Measurements from ENCODE around the gene CDY2B. TPM values are rescaled to one million over a fixed set of nuclear protein-coding genes. Genes with fewer than 3 reads are reported as not detected.
"Not testable (repeated sequence)": the region's sequence is repeated elsewhere in the genome, so short reads cannot be mapped to it uniquely, and the experiment has no call there.

Gene CDY2B
- total RNA-seq, 1 experiment from 2014 or later, result not detected

DNA sequence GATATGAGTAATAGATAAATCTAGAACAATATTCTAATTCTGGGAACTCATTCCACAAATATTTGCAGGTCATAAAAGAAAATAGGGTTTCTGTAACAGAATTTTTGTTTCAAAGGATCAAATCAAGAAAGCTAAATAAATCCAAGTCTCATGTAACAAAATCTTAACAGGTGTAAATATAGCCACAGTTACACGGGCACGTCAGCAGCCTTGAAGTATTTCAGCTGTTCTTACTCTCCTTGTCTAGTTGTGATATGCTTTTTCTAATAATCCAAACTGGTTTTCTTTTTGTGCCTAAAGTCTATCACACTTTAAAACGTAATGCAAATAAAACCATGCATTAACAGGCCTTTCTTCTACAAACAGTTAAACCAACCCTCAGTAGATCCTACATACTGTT is 9.3 kb downstream of the CDY2B start:
- CTCF ChIA-PET; BruUV-seq (replicated peaks); ATAC-seq: not testable (repeated sequence)

DNA sequence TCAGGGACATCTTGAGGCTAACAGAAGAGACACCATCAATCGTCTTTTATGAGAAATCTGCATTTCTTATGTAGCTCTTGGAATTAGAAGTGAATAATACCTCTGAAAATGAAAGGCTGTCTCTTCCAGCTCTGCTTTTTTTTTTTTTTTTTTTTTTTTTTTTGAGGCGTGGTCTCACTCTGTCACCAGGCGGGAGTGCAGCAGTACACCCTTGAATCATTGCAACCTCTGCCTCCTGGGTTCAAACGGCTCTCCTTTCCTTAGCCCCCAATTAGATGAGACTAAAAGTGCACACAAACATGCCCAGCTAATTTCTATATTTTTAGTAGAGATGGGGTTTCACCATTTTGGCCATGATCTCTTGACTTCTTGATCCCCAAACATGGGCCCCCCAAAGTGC is 12.2 kb downstream of the CDY2B start:
- DNase-seq (ENCODE audit: low read depth, low spot score); H3K4me3 ChIP-seq (ENCODE audit: low read depth in 2 of 2, low read length in 2 of 2); H3K27ac ChIP-seq (ENCODE audit: low read length); ATAC-seq; in situ Hi-C loops (cut with HindIII; ENCODE audit: low pct_unique_long_range_greater_than_20kb, low sequenced_read_pairs); CTCF ChIA-PET; intact Hi-C loops (cut with micrococcal nuclease; ENCODE audit: unreplicated experiment); BruUV-seq (replicated peaks); H3K36me3 ChIP-seq (ENCODE audit: control insufficient read depth, insufficient read depth, low read length); POLR2A ChIA-PET; H3K4me1 ChIP-seq (ENCODE audit: control insufficient read depth, insufficient read depth, low read length); H3K27me3 ChIP-seq (ENCODE audit: control insufficient read depth, insufficient read depth, low read length); H3K9me3 ChIP-seq (ENCODE audit: control insufficient read depth, insufficient read depth, low read depth, low read length): not testable (repeated sequence)

More for the DNA sequence above, 9.3 kb downstream of the CDY2B start:
- H3K36me3 ChIP-seq (ENCODE audit: control insufficient read depth, insufficient read depth, low read length); H3K27me3 ChIP-seq (ENCODE audit: control insufficient read depth, insufficient read depth, low read length); H3K4me1 ChIP-seq (ENCODE audit: control insufficient read depth, insufficient read depth, low read length); H3K9me3 ChIP-seq (ENCODE audit: control insufficient read depth, insufficient read depth, low read depth, low read length); H3K4me3 ChIP-seq (ENCODE audit: low read depth in 2 of 2, low read length in 2 of 2); POLR2A ChIA-PET; H3K27ac ChIP-seq (ENCODE audit: low read length); DNase-seq (ENCODE audit: low read depth, low spot score); intact Hi-C loops (cut with micrococcal nuclease; ENCODE audit: unreplicated experiment); in situ Hi-C loops (cut with HindIII; ENCODE audit: low pct_unique_long_range_greater_than_20kb, low sequenced_read_pairs): not testable (repeated sequence)

DNA sequence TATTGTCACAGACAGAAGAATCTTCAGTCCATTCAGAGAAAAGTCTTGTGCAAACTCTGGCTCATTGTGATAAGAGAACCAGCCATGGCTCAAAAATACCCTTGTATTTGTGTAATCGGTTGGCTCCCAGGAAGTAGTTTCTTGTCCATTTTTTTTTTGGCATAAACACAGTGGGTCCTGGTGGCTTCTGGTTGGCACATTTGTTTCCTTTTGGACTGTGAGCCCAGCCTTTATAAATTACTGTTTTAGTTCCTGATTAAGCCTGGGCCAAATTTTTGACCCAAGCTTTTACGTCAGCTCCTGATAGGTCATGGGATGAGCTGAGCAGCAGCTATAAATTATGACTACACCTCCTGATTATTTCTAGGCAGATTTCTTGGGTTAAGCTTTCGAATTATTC is 19.4 kb downstream of the CDY2B start:
- POLR2A ChIA-PET; H3K27ac ChIP-seq (ENCODE audit: low read length); BruUV-seq (replicated peaks); DNase-seq (ENCODE audit: low read depth, low spot score); H3K27me3 ChIP-seq (ENCODE audit: control insufficient read depth, insufficient read depth, low read length); CTCF ChIA-PET; H3K9me3 ChIP-seq (ENCODE audit: control insufficient read depth, insufficient read depth, low read depth, low read length); in situ Hi-C loops (cut with HindIII; ENCODE audit: low pct_unique_long_range_greater_than_20kb, low sequenced_read_pairs); H3K4me1 ChIP-seq (ENCODE audit: control insufficient read depth, insufficient read depth, low read length); H3K36me3 ChIP-seq (ENCODE audit: control insufficient read depth, insufficient read depth, low read length); ATAC-seq; H3K4me3 ChIP-seq (ENCODE audit: low read depth in 2 of 2, low read length in 2 of 2); intact Hi-C loops (cut with micrococcal nuclease; ENCODE audit: unreplicated experiment): not testable (repeated sequence)

DNA sequence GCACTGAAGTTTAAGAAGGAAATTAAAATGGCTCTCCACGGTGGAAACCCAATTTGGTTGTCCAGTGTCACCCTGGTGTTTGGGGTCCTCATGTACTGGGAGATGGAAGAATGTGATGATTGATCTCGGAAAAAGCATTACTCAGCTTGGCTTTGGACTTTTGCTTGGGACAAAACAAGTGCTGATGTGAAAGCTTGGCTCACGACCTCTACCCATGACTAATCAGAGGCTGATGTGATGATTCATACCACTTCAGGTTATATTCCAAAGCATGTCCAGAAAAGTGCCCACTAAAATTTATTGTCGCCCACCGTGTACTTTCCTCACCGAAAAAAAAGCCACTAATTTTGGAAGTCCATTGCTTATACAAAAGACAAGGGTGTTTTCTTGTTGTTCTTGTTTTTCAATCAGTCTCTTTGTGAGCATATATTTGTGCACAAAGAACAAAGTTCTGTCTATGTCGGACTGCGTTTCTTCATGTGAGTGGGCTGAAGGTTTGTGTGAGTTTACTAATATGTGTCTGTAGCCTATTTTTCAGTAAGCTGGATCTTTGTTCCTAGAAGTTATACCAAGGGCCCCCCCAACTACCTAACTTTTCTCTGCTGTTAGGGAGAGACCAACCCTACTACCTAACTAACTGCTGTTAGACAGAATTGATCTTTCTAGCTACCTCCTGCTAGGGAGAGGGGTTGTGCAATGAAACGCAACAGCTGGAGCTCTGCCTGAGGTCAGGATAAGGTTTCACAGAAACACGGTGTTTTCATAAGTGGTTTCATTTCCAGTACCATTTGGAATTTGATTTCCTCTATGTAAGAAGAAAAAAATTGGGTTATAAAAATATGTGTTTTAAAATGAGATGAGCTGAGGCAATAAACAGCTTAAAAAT is 22.8 kb downstream of the CDY2B start:
- DNase-seq (ENCODE audit: low read depth, low spot score); BruUV-seq (replicated peaks); H3K27me3 ChIP-seq (ENCODE audit: control insufficient read depth, insufficient read depth, low read length); H3K4me1 ChIP-seq (ENCODE audit: control insufficient read depth, insufficient read depth, low read length); ATAC-seq; in situ Hi-C loops (cut with HindIII; ENCODE audit: low pct_unique_long_range_greater_than_20kb, low sequenced_read_pairs); POLR2A ChIA-PET; CTCF ChIA-PET; intact Hi-C loops (cut with micrococcal nuclease; ENCODE audit: unreplicated experiment); H3K4me3 ChIP-seq (ENCODE audit: low read depth in 2 of 2, low read length in 2 of 2); H3K27ac ChIP-seq (ENCODE audit: low read length); H3K9me3 ChIP-seq (ENCODE audit: control insufficient read depth, insufficient read depth, low read depth, low read length); H3K36me3 ChIP-seq (ENCODE audit: control insufficient read depth, insufficient read depth, low read length): not testable (repeated sequence)

DNA sequence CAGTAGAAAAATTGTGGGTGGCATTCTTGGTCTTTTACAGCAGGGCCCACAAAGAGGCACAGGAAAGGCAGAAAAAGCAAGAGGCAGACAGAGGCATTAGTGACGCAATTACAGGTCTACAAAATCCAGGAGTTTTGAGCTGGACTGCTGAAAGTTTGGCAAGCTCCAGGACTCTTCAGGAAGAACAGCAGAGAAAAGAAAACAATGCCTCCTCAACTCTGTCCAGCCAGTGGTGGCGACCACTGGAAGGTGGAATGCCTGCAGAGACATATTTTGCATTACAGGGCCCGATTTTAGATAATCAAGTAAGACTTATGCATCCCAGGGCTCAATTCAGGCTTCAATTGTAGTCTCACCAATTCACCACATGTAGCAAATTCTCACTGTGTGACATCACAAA is 23.5 kb downstream of the CDY2B start:
- H3K4me3 ChIP-seq (ENCODE audit: low read depth in 2 of 2, low read length in 2 of 2); DNase-seq (ENCODE audit: low read depth, low spot score); H3K9me3 ChIP-seq (ENCODE audit: control insufficient read depth, insufficient read depth, low read depth, low read length); H3K27ac ChIP-seq (ENCODE audit: low read length); POLR2A ChIA-PET; H3K4me1 ChIP-seq (ENCODE audit: control insufficient read depth, insufficient read depth, low read length); ATAC-seq; BruUV-seq (replicated peaks); H3K27me3 ChIP-seq (ENCODE audit: control insufficient read depth, insufficient read depth, low read length); intact Hi-C loops (cut with micrococcal nuclease; ENCODE audit: unreplicated experiment); CTCF ChIA-PET; in situ Hi-C loops (cut with HindIII; ENCODE audit: low pct_unique_long_range_greater_than_20kb, low sequenced_read_pairs); H3K36me3 ChIP-seq (ENCODE audit: control insufficient read depth, insufficient read depth, low read length): not testable (repeated sequence)

DNA sequence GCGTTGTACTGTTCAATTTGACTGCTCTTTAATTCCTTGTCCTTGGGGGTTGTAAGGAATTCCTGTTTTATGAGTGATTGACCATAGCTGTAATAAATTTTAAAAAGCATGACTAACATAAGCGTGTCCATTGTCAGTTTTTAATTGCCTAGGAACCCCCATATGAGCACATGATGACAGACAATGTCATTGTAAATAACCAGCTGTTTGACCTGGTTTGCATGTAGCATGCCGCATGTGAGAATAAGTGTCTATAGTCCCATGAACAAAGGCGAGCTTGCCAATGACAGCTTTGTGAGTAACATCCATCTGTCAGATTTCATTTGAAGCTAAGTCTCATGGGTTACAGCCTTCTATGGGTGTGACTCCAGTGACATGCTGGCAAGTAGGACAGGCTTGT is 30.9 kb downstream of the CDY2B start:
- H3K4me1 ChIP-seq (ENCODE audit: control insufficient read depth, insufficient read depth, low read length); H3K36me3 ChIP-seq (ENCODE audit: control insufficient read depth, insufficient read depth, low read length); in situ Hi-C loops (cut with HindIII; ENCODE audit: low pct_unique_long_range_greater_than_20kb, low sequenced_read_pairs); DNase-seq (ENCODE audit: low read depth, low spot score); ATAC-seq; H3K9me3 ChIP-seq (ENCODE audit: control insufficient read depth, insufficient read depth, low read depth, low read length); intact Hi-C loops (cut with micrococcal nuclease; ENCODE audit: unreplicated experiment); POLR2A ChIA-PET; BruUV-seq (replicated peaks); CTCF ChIA-PET; H3K27me3 ChIP-seq (ENCODE audit: control insufficient read depth, insufficient read depth, low read length); H3K27ac ChIP-seq (ENCODE audit: low read length); H3K4me3 ChIP-seq (ENCODE audit: low read depth in 2 of 2, low read length in 2 of 2): not testable (repeated sequence)

DNA sequence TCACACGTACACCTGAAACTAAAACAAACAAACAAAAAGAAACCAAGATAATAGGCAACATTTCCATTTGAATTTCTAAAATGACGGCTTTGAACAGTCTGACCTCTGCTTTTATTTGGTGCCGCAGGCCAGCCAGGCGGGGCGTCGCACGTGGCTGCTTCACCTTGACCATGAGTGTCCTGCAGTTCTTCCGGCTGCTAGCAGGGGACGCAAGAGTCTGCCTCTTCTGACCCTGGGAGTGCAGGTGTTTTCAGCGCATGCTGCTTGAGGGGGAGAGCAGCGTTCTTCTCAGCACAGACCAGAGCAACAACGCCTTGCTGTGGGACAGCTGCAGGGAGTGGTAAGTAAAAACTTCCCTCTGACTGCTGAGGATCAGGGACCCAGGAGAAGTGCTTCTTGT is 47.9 kb downstream of the CDY2B start:
- H3K4me3 ChIP-seq (ENCODE audit: low read depth in 2 of 2, low read length in 2 of 2); BruUV-seq (replicated peaks); H3K27me3 ChIP-seq (ENCODE audit: control insufficient read depth, insufficient read depth, low read length); POLR2A ChIA-PET; ATAC-seq; H3K36me3 ChIP-seq (ENCODE audit: control insufficient read depth, insufficient read depth, low read length); CTCF ChIA-PET; DNase-seq (ENCODE audit: low read depth, low spot score); H3K9me3 ChIP-seq (ENCODE audit: control insufficient read depth, insufficient read depth, low read depth, low read length); intact Hi-C loops (cut with micrococcal nuclease; ENCODE audit: unreplicated experiment); H3K27ac ChIP-seq (ENCODE audit: low read length); H3K4me1 ChIP-seq (ENCODE audit: control insufficient read depth, insufficient read depth, low read length); in situ Hi-C loops (cut with HindIII; ENCODE audit: low pct_unique_long_range_greater_than_20kb, low sequenced_read_pairs): not testable (repeated sequence)
